Measurements from ENCODE around the gene ADM.
"Not testable (repeated sequence)": the region's sequence is repeated elsewhere in the genome, so short reads cannot be mapped to it uniquely, and the experiment has no call there.

ADM gene, protein sequence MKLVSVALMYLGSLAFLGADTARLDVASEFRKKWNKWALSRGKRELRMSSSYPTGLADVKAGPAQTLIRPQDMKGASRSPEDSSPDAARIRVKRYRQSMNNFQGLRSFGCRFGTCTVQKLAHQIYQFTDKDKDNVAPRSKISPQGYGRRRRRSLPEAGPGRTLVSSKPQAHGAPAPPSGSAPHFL

DNA sequence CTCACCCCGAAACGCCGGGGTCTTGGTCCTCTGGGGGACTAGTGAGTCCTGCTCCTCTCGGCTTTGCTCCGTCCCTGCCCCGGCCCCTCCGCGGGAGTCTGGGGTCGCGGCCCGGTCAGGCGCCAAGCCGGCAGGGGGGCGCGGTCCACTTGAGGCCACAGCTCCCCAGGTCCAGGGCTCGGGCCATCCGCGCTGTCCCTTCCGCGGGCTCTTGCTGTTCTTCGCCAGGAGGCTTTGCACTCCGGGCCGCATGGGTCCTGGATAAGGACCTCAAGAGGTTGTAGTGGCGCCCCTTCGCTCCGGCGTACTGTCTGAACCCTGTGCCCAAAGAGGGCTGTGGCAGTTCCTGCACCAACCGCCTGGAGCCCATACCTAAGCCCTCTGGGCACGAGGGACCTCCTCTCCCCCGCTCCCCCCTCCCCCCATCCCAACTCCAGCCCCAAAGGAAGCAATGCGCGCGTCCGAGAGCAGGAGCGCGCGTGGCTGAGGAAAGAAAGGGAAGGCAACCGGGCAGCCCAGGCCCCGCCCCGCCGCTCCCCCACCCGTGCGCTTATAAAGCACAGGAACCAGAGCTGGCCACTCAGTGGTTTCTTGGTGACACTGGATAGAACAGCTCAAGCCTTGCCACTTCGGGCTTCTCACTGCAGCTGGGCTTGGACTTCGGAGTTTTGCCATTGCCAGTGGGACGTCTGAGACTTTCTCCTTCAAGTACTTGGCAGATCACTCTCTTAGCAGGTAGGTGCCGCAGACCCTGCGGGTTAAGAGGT, at the start of gene ADM:
Gene ADM, plus strand, starts transcription at position 579 of the 767 bp plus-strand sequence. CDS start 628 bp downstream, outside the sequence.
- no peak for DNase-seq (ENCODE audit: low spot score)

DNA sequence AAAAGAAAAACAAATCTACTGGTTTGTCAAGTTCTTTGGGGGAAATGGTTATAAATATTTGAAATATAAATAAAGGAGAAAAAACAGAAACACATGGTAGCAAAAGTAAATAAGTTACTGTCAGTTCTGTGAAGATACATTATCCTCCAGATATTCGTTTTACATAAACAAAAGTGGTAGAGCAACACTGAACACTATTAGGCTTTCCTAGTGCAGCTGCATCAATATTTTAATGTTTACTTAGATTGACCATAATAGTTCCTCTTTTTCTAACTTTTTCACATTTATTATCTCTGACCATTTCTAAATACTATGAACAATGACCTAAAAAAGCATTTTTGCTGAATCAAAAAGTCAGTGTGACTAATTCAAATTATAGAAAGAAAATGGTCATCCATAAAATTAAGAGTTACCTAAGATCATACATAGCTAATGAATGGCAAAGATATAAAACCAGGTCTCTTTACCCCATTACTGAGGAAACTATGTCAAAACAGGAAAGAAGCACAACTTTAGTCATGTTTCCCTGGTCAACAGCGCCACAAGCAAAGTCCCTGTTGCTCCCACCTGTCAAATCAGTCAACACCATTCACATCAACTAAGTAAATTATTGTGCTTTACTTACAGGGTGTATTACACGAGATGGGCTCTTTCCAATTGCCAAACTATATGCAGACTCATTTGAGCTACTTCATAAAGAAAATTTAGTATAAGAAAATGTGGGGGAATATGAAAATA, 49.3 kb upstream of the ADM start:
- DNase-seq (ENCODE audit: low spot score), result peak; percentile 59

DNA sequence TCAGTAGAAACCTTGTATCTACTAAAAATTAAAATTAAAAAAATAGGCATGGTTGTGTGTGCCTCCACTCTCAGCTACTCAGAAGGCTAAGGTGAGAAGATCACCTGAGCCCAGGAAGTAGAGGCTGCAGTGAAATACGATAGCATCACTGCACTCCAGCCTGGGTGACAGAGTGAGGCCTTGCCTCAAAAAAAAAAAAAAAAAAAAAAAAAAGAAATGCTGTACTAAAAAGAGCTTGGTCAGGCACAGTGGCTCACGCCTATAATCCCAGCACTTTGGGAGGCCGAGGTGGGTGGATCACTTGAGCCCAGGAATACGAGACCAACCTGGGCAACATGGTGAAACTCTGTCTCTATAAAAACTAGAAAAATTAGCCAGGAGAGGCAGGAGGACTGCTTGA, 47.4 kb upstream of the ADM start:
- DNase-seq (ENCODE audit: low spot score), result no peak

- DNase-seq (ENCODE audit: low spot score), result no peak
These were observed 43.1 kb upstream of the ADM start for GRCh38 chr11:10261821-10262220.

- DNase-seq (ENCODE audit: low spot score), result no peak
These were observed 40.9 kb upstream of the ADM start for GRCh38 chr11:10263929-10264328.

DNA sequence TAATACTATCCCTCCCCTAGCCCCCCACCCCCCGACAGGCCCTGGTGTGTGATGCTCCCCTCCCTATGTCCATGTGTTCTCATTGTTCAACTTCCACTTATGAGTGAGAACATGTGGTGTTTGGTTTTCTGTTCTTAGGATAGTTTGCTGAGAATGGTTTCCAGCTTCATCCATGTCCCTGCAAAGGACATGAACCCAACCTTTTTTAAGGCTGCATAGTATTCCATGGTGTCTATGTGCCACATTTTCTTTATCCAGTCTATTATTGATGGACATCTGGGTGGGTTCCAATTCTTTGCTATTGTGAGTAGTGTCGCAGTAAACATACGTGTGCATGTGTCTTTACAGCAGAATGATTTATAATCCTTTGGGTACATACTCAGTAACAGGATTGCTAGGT, 40.2 kb upstream of the ADM start:
- DNase-seq (ENCODE audit: low spot score), result not testable (repeated sequence)

GRCh38 chr11:10265936-10266335, 38.9 kb upstream of the ADM start:
- DNase-seq (ENCODE audit: low spot score), result no peak

- DNase-seq (ENCODE audit: low spot score), result no peak
These were observed 37.1 kb upstream of the ADM start for GRCh38 chr11:10267821-10268220.

GRCh38 chr11:10268746-10269488, 36.0 kb upstream of the ADM start:
- no peak for DNase-seq (ENCODE audit: low spot score)

DNA sequence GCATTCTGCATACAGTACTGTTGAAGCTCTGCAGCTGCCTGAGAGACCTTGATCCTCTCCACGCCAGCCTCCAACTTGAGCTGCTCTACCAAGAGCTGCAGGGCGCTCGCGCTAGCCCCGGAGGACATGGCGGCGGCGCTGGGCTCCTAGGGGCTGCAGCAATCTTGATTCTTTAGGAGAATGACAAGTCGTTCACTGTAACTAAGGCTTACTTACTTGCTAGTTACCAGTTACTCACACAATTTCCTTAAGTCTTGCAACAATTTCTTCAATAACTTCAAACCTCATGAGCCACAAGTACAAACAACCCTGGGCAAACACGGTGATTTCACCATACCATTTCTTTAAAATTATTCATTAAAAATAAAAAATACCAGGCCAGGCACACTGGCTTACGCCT, 32.7 kb upstream of the ADM start:
- DNase-seq (ENCODE audit: low spot score), result no peak

DNA sequence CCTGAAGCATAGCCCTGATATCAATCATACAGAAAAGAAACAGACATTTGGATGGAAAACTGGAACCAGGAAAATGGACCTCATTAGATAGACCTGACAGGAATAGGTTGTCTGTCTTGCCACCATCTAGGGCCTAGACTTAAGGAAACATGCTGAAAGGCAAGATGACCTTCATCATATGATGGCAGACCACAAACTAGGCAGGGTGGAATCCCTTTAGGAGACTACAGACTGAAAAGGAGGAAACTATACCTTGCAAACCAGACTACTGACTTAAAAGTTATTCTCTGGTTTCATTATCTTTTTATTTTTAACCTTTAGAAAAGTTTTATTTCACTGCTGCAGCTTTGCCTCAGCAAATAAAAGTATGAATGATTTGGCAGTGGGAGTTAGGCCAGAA, 31.1 kb upstream of the ADM start:
- no peak for DNase-seq (ENCODE audit: low spot score)

GRCh38 chr11:10274726-10275125, 30.1 kb upstream of the ADM start:
- peak; percentile 66 for DNase-seq (ENCODE audit: low spot score)

DNA sequence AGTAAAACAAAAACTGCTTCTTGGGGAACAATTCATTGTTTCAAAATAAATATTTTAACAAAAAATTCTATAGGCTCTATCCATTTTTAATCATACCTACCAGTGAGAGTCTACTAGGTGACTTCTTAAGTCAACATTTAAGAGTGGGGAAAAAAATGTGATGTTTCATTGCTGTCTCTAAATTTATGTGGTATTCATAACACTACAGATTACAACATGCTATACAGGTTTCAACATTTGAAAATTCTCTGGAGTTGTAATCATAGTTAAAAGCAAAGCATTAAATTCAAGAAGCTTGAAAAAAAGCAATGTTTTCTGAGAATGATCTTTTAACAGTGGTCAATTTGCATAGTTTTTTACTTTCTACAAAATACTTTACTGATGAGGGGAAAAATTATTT, 29.2 kb upstream of the ADM start:
- DNase-seq (ENCODE audit: low spot score), result no peak

DNA sequence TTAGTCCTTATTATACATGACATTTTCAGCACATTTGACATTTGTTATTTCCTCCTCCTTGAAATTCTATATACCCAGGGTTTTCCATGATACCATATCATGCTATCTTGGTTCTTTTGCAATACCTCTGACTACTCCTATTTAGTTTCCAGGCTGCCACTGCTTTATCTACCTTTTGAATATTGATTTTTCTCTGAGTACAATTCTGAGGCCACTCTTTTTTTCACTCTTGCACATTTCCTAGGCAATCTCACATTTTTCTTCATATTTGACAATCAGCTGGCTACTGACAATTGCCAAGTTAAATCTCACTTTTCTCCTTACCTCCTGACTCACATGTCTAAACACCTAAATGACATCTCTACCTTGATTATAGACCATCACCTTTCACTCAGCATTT, 22.8 kb upstream of the ADM start:
- no peak for DNase-seq (ENCODE audit: low spot score)

- no peak for DNase-seq (ENCODE audit: low spot score)
These were observed 20.9 kb upstream of the ADM start for GRCh38 chr11:10283991-10284390.

GRCh38 chr11:10285148-10285802, 19.6 kb upstream of the ADM start:
- no peak for DNase-seq (ENCODE audit: low spot score)

DNA sequence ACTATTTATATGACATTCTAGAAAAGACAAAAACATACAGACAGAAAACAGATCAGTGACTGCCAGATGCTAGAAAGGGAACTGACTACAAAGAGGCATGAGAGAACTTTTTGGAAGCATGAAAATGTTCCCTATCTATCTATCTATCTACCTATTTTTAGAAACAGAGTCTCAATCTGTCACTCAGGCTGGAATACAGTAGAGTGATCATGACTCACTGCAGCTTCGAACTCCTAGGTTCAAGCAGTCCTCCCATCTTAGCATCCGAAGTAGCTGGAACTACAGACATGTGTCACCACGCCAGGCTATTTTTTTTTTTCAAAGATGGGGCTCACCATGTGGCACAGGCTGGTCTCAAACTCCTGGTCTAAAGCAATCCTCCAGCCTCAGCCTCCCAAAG, 17.7 kb upstream of the ADM start:
- DNase-seq (ENCODE audit: low spot score), result no peak

- no peak for DNase-seq (ENCODE audit: low spot score)
These were observed 16.8 kb upstream of the ADM start for GRCh38 chr11:10287766-10288715.

DNA sequence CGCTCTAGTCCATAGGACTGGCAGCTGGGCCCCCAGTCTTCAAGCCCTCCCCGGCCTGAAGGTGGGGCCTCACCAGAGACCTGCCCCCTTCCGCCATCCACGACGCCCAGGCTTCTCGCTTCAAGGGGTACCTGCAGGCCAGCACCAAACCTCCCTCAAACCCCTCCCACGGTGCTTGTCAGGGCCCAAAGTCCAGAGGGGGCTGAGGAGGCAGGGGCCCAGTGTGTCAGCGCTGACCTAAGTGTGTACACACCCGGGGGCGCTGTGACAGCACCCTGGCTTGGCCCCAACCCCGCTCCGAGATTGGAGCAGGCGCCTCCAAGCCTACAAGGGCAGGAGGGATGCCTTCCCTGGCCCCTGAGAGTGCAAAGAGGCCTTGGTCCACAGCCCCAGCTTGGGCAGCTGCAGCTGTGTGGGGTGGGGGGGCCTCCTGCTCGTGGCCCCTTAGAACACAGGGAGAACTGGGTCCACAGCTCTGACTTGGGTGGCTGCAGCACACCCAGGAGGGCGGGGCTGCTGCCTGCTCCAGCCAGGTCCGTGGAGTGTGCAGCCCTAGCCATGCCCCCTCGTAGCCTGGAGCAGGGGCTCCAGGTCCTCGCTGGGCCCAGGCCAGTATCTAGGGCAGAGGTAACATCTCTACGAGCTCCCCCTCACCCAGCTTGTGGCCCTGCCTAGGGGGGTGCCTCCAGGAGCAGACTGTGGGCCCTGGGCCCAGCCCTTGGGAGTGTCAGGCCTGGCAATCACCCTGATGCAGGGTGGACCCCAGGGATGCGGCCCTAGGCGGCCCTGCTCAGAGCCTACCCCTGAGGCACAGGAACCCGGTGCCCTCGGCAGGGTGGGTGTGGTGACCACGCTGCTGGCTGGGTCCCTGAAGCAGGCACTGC, 15.8 kb upstream of the ADM start:
- no peak for DNase-seq (ENCODE audit: low spot score)

Data from NAMALWA (cell line).